Gastrocnemius medialis (tissue), 4 donors: Measurements from ENCODE around the gene B4GALT1. TPM values are rescaled to one million over a fixed set of nuclear protein-coding genes. Genes with fewer than 3 reads are reported as not detected.
A peak's percentile ranks its signal among the peaks of the same experiment; 100 is the strongest.

Source experiments
- ATAC-seq, 2 donors: fragments of 150-250 bp; one replicate each; pipeline ENCODE4 v1.9.1; 2016
- DNase-seq, 2 donors: peaks; one replicate each; pipeline ENCODE4 v3.0.0-alpha.2; 2019
- H3K27ac ChIP-seq, 4 donors: fragments of 200-600 bp; sonication (generic); 1 replicate in 1 of 4; 2 replicates in 3 of 4; pipeline ENCODE4 v1.5.1; 2016 to 2018; ENCODE audit warnings: mild to moderate bottlenecking in 2 of 4, moderate library complexity in 1 of 4
- H3K27me3 ChIP-seq, 3 donors: fragments of 200-600 bp; sonication (generic) in 2 of 3; 1 replicate in 1 of 3; 2 replicates in 2 of 3; pipeline versions ENCODE4 v1.5.1 to v1.6.0; 2016 to 2019; ENCODE audit warnings: mild to moderate bottlenecking in 1 of 3, moderate library complexity in 1 of 3
- H3K36me3 ChIP-seq, 2 donors: fragments of 200-600 bp; sonication (generic) in 1 of 2; one replicate each; pipeline ENCODE4 v1.5.1; 2017 to 2018
- H3K4me1 ChIP-seq, 2 donors: fragments of 200-600 bp; sonication (generic) in 1 of 2; one replicate each; pipeline ENCODE4 v1.5.1; 2016 to 2017; ENCODE audit warnings: mild to moderate bottlenecking in 2 of 2
- H3K4me3 ChIP-seq, 4 donors: fragments of 200-600 bp; sonication (generic) in 3 of 4; 1 replicate in 1 of 4; 2 replicates in 3 of 4; pipeline ENCODE4 v1.5.1; 2016 to 2019; ENCODE audit warnings: mild to moderate bottlenecking in 2 of 4
- H3K9me3 ChIP-seq, 3 donors: fragments of 200-600 bp; sonication (generic) in 2 of 3; 1 replicate in 1 of 3; 2 replicates in 2 of 3; pipeline ENCODE4 v1.5.1; 2016 to 2019
- POLR2A ChIP-seq, 2 donors: fragments of 450-650 bp; IDR thresholded peaks; one replicate each; pipeline ENCODE4 v1.6.1; 2017; ENCODE audit warnings: antibody characterized with exemption in 2 of 2, mild to moderate bottlenecking in 2 of 2, moderate library complexity in 2 of 2
- in situ Hi-C, 4 donors: fragments of 200-750 bp; cut with MboI; loops; one replicate each; pipeline versions ENCODE4 v1.15.0 to v1.8.0; 2017; ENCODE audit warnings: low sequenced_read_pairs in 4 of 4
- intact Hi-C: fragments of 100-400 bp; cut with DNase I; formaldehyde crosslinking; loops from one replicate; pipeline ENCODE4 v1.15.1; 2023; ENCODE audit warnings: low total_unique reads
- total RNA-seq, 4 donors: library from RNA; depleted of rRNA; stranded (reverse); fragments of >200 nt; gene quantifications; one replicate each; pipeline versions ENCODE4 v1.1.0 to v1.2.3, GENCODE V29; 2016
- TF ChIP-seq, protein P1 (sequence below), 5 experiments: fragments of 450-650 bp in 3 of 5; fragments of 200-600 bp in 2 of 5; sonication (generic) in 2 of 5; IDR thresholded peaks in 4 of 5; conservative IDR thresholded peaks in 1 of 5; 1 replicate in 4 of 5; 2 replicates in 1 of 5; pipeline ENCODE4 v1.5.1; 2016 to 2019; ENCODE audit warnings: antibody characterized with exemption in 5 of 5, mild to moderate bottlenecking in 3 of 5, moderate library complexity in 3 of 5

B4GALT1 gene
- total RNA-seq, 4 donors from 2014 or later, result 24.2 to 56.2 (median 42.7) TPM

GRCh38 chr9:33142535-33142934 is 24.6 kb downstream of the B4GALT1 start:
- Histone ChIP-seq H3K4me3 (no peak overlapping the region), H3K9me3 (no peaks in the 10 kb centered on the region), H3K4me1 (peaks cover 79 to 91% of the 10 kb centered on the region in 2 donors), H3K27ac (no peak overlapping the region), H3K27me3 (no peaks in the 10 kb centered on the region), H3K36me3 (no peaks in the 10 kb centered on the region)
- in situ Hi-C loops, result no loop called here
- DNase-seq (no peak), ATAC-seq (no peak)
- no peak for TF ChIP-seq POLR2A (IDR thresholded peaks at IDR 0.05)
- TF ChIP-seq, protein P1, sequence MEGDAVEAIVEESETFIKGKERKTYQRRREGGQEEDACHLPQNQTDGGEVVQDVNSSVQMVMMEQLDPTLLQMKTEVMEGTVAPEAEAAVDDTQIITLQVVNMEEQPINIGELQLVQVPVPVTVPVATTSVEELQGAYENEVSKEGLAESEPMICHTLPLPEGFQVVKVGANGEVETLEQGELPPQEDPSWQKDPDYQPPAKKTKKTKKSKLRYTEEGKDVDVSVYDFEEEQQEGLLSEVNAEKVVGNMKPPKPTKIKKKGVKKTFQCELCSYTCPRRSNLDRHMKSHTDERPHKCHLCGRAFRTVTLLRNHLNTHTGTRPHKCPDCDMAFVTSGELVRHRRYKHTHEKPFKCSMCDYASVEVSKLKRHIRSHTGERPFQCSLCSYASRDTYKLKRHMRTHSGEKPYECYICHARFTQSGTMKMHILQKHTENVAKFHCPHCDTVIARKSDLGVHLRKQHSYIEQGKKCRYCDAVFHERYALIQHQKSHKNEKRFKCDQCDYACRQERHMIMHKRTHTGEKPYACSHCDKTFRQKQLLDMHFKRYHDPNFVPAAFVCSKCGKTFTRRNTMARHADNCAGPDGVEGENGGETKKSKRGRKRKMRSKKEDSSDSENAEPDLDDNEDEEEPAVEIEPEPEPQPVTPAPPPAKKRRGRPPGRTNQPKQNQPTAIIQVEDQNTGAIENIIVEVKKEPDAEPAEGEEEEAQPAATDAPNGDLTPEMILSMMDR (IDR thresholded peaks at IDR 0.05 in 4 of 5, conservative IDR thresholded peaks at IDR 0.05 in 1 of 5), result no peak
- intact Hi-C loops, result no loop called here

GRCh38 chr9:33140401-33141360 is 26.5 kb downstream of the B4GALT1 start:
- TF ChIP-seq, protein P1 (IDR thresholded peaks at IDR 0.05 in 4 of 5, conservative IDR thresholded peaks at IDR 0.05 in 1 of 5), result no peak
- no peak for TF ChIP-seq POLR2A (IDR thresholded peaks at IDR 0.05)
- ATAC-seq (no peak), DNase-seq (no peak)
- Histone ChIP-seq H3K4me1 (peaks cover 74 to 77% of the 10 kb centered on the region in 2 donors), H3K9me3 (no peaks in the 10 kb centered on the region), H3K27me3 (no peaks in the 10 kb centered on the region), H3K27ac (peak overlapping the region; percentile 45 to 76 (median 75)), H3K4me3 (peak overlapping the region in 1 of 4 donors; percentile 4), H3K36me3 (no peaks in the 10 kb centered on the region)
- intact Hi-C loops (no loop called here), in situ Hi-C loops (no loop called here)

GRCh38 chr9:33139421-33140228 is 27.5 kb downstream of the B4GALT1 start:
- Histone ChIP-seq H3K9me3 (no peaks in the 10 kb centered on the region), H3K27me3 (no peaks in the 10 kb centered on the region), H3K4me3 (peak overlapping the region in 2 of 4 donors; percentile 4 to 27), H3K27ac (peak overlapping the region; percentile 45 to 76 (median 75)), H3K4me1 (peaks cover 67 to 80% of the 10 kb centered on the region in 2 donors), H3K36me3 (peaks cover 0 to 6% of the 10 kb centered on the region in 2 donors)
- peak; percentile 82 to 89 for ATAC-seq
- peak; percentile 68 to 86 for DNase-seq
- in situ Hi-C loops (no loop called here), intact Hi-C loops (no loop called here)
- no peak for TF ChIP-seq POLR2A (IDR thresholded peaks at IDR 0.05)
- TF ChIP-seq, protein P1 (IDR thresholded peaks at IDR 0.05 in 4 of 5, conservative IDR thresholded peaks at IDR 0.05 in 1 of 5), result no peak

- Histone ChIP-seq H3K4me1 (peaks cover 69 to 80% of the 10 kb centered on the region in 2 donors), H3K4me3 (no peak overlapping the region), H3K36me3 (peaks cover 0 to 9% of the 10 kb centered on the region in 2 donors), H3K27me3 (no peaks in the 10 kb centered on the region), H3K27ac (peak overlapping the region in 1 of 4 donors; percentile 76), H3K9me3 (no peaks in the 10 kb centered on the region)
- intact Hi-C loops, result no loop called here
- TF ChIP-seq POLR2A (IDR thresholded peaks at IDR 0.05), result no peak
- TF ChIP-seq, protein P1 (IDR thresholded peaks at IDR 0.05 in 4 of 5, conservative IDR thresholded peaks at IDR 0.05 in 1 of 5), result no peak
- ATAC-seq (no peak), DNase-seq (no peak)
- in situ Hi-C loops, result no loop called here
Measured at GRCh38 chr9:33138768-33139167, 28.4 kb downstream of the B4GALT1 start.
